DOHH2 (cell line): ENCODE measurements around the gene SLC26A2.

Experiments used
- EZH2phosphoT487 ChIP-seq: fragments of 200-600 bp; sonication (generic); IDR thresholded peaks from 2 replicates; pipeline ENCODE4 v1.6.1; 2017; ENCODE audit warnings: borderline replicate concordance, mild to moderate bottlenecking, antibody characterized with exemption, low read length, moderate library complexity, mixed read lengths
- TF ChIP-seq, protein P1 (sequence below): fragments of 200-600 bp; sonication (generic); IDR thresholded peaks from one replicate; pipeline ENCODE4 v1.5.1; 2014; ENCODE audit warnings: antibody characterized with exemption, mild to moderate bottlenecking, low read depth, low read length; ENCODE audit not compliant: poor library complexity, severe bottlenecking

DNA sequence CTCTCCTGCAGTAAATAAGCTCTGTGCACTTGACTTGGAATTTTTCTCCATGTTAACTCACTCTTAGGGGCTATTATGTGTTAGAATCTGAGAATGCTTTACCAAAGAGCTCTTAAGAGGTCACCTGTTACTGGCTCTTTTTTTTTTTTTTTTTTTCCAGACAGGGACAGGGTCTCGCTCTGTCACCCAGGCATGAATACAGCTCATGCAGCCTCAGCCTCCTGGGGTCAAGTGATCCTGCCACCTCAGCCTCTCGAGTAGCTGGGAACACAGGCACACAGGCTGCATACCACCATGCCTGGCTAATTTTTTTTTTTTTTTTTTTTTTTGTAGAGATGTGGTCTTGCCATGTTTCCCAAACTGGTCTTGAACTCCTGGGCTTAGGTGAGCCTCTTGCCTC lies 62.1 kb downstream of the SLC26A2 start:
- TF ChIP-seq, protein P1, sequence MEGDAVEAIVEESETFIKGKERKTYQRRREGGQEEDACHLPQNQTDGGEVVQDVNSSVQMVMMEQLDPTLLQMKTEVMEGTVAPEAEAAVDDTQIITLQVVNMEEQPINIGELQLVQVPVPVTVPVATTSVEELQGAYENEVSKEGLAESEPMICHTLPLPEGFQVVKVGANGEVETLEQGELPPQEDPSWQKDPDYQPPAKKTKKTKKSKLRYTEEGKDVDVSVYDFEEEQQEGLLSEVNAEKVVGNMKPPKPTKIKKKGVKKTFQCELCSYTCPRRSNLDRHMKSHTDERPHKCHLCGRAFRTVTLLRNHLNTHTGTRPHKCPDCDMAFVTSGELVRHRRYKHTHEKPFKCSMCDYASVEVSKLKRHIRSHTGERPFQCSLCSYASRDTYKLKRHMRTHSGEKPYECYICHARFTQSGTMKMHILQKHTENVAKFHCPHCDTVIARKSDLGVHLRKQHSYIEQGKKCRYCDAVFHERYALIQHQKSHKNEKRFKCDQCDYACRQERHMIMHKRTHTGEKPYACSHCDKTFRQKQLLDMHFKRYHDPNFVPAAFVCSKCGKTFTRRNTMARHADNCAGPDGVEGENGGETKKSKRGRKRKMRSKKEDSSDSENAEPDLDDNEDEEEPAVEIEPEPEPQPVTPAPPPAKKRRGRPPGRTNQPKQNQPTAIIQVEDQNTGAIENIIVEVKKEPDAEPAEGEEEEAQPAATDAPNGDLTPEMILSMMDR: no peak
- TF ChIP-seq EZH2phosphoT487: no peak
